ENCODE data around the gene TK2.

- no peak for TF ChIP-seq EZH2 (IDR thresholded peaks at IDR 0.05; ENCODE audit: insufficient read depth, poor library complexity, severe bottlenecking)
- no peak for TF ChIP-seq EZH2phosphoT487 (IDR thresholded peaks at IDR 0.05; ENCODE audit: insufficient read depth, low read depth)
Observed at GRCh38 chr16:66488505-66488904, 61.4 kb downstream of the TK2 start.

Data from GM23248 (cell line).